Ramos (cell line): ENCODE measurements around the gene CDH4.

Experiments used
- in situ Hi-C: fragments of 300-500 bp; cut with MboI; formaldehyde crosslinking; loops from one replicate; pipeline ENCODE4 v1.14.3; 2022; ENCODE audit warnings: low sequenced_read_pairs; ENCODE audit not compliant: unreplicated experiment

Gene CDH4

DNA sequence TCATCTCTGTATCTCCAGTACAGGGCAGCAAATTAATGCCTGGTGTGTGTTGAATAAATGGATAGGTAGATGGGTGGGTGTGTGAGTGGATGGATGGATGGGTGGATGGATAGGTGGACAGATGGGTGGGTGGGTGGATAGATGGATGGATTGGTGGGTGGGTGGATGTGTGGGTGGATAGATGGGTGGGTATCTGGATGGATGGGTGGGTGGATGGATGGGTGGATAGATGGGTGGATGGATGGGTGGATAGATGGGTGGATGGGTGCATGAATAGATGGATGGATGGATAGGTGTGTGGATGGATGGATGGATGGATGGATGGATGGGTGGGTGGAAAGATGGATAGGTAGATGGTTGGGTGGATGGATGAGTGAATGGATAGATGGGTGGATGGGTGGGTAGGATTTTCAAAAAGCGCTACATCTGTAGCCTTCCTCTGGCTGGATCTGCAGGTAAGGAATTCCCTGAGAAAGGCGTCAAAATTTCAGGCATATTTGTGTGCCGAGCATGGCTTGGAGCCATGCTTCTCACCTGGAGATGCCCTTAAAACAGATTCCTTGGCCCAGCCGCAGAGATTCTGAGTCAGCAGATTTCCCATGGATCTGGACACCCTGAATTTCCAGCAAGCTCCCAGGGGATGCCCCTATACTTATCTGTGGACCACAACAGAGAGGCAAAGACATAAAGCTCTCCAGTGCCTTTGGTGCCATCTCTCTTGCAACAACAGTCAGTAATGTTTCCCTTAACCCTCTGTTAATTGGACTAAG, 177.6 kb downstream of the CDH4 start:
- in situ Hi-C loops, result no loop called here

DNA sequence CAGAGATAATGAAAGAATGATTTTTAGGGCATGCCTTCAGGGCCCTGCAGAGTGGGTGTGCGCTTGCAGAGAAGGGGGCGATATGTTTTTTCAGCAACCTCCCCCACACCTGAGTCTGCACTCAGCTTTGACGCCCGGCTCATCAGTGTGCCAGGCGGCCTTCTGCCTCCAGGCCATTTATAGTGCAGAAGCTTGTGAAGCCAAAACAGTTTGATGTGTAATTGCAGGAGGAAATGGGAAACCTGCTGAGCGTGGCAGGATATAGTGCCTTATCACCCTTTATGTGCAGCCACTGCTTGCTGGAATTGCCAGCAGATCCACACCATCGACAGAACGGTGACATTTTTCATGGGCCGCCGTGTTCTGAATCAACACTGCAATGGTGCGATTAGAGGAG, 178.2 kb downstream of the CDH4 start:
- in situ Hi-C loops, result no loop called here

DNA sequence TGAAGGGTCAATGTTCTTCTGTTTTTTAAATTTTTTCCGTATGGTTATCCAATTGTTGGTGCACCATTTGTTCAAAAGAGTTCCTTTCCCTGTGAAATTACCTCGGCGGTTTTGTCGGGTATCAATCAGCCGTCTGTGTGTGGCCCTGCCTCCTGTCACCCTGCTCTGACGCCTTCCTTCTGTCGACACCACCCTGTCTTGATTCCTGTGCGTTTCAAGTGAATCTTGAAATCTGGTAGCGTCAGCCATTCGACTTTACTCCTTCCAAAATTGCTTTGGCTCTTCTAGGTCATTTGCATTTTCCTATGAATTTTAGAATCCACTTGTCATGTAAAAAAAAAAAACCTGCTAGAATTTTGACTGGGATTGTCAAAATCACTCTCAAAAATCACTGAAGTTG, 181.1 kb downstream of the CDH4 start:
- in situ Hi-C loops, result no loop called here

DNA sequence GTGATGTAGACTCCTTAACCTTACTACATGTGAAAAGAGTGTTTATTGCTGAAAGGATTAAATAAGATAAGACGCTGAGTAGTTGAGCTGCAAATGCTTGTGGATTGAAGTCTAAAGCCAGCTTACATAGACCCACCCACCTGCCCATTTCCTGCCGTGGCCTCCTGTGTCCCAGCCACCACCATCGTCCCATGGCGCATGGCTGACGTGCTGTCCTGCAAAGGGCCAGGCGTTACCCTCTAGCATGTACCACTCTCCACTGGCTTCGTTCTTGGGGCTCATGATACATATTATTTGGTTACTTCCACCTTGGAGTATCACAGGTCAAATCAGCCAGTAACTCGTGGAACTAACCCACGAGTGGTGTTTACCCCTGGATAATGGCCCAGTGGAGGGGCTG, 181.8 kb downstream of the CDH4 start:
- in situ Hi-C loops, result no loop called here

- in situ Hi-C loops, result no loop called here
Observed at GRCh38 chr20:61434341-61434781, 182.3 kb downstream of the CDH4 start.

DNA sequence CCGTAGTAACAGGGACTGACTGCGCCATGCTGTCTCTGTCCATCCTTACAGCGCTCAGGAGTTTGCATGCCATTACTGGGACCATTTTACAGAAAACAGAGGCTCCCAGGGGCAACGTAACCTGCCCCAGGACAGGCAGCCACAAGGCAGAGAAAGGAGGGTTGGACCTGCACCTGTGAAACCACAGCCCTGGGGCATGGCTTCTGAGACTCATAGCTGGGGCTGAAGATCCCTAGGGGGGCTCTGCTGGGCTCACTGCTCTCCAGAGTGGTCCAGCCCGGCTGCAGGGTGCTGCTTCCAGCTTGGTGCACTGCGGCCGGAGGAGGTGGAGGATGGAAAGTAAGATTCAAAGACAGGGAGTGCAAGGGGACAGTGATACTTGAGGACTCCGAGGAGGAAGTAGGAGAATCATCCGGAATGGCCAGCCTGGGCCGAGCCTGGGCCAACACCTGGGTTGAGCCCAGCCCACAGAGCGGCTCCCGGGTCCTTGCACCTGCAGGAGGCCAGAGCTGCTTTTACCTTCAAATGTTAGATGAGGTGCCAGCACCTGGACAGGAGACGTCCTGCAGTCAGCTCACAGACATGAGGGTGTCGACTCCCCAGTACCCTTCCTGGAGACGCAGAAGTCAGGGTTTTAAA, 183.2 kb downstream of the CDH4 start:
- in situ Hi-C loops, result no loop called here

- in situ Hi-C loops, result no loop called here
Observed at GRCh38 chr20:61435823-61436220, 183.8 kb downstream of the CDH4 start.

GRCh38 chr20:61436283-61436666, 184.2 kb downstream of the CDH4 start:
- in situ Hi-C loops, result no loop called here

DNA sequence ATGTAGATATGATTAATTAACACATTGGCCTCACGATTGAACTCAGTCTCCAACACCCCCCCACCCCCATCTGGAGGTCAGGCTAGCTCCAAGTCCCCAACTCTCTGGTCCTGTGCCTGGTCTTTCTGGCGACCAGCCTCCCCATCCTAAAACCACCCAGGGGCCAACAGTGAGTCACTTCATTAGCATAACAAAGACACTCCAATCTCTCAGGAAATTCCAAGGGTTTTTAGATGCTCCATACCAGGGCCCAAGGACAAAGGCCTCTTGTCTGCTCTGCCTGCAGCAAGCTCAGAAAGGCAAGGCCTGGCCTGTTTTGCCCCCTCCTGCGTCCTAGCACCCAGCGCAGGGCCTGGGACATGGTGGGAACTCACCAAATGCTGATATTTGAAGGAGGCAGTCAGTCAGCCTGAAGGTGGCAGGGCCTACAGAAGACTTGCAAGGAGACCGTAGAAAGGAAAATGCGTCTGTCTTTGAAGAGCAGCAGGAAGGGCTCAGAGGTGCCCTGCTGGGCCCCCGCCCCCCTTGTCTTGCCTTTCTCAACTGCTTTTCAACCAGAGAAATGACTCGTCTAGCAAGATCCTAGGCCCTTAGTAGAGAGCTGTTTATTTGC, 184.7 kb downstream of the CDH4 start:
- in situ Hi-C loops, result no loop called here

- in situ Hi-C loops, result no loop called here
Observed at GRCh38 chr20:61437280-61438206, 185.5 kb downstream of the CDH4 start.

- in situ Hi-C loops, result no loop called here
Observed at GRCh38 chr20:61438285-61438684, 186.2 kb downstream of the CDH4 start.

- in situ Hi-C loops, result no loop called here
Observed at GRCh38 chr20:61439251-61439650, 187.2 kb downstream of the CDH4 start.

DNA sequence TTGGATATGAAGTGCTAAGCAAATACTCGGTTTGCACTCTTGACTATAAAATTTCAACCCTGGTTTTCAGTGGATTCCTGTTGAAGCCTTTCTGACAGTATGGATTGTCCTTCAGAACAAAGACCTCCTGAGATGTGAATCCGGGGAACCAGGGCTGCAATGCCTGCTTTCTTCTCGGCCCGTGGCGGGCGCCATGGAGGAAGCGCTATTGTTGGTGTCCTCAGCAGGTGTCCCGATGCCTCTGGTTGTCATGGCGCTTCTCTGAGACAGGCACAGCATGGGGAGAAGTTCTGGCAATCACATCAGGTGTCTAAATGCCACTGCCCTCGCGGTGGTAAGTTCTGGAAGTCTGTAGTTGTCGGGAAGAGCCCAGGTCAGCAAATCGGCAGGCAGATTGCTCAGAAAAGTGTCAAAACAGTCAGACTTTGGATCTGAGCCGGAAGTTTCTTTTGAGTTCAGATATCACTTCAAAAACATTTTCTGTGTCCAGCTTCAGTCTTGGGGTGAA, 188.5 kb downstream of the CDH4 start:
- in situ Hi-C loops, result no loop called here

DNA sequence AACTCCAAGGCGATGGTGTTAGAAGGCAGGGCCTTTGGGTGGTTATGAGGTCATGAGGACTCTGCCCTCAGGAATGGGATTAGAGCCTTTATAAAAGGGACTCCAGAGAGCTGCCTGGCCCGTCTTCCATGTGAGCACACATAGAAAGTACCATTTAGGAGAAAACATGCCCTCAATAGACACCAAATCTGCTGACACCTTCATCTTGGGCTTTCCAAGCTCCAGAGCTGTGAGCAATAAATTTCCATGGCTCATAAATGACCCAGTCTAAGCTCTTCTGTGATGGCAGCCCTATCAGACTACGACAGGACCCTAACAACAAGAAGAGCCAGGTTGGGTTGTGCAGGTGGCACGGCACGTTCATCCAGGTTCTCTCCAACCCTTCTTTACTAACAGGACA, 189.5 kb downstream of the CDH4 start:
- in situ Hi-C loops, result no loop called here

GRCh38 chr20:61442075-61442670, 190.1 kb downstream of the CDH4 start:
- in situ Hi-C loops, result no loop called here

DNA sequence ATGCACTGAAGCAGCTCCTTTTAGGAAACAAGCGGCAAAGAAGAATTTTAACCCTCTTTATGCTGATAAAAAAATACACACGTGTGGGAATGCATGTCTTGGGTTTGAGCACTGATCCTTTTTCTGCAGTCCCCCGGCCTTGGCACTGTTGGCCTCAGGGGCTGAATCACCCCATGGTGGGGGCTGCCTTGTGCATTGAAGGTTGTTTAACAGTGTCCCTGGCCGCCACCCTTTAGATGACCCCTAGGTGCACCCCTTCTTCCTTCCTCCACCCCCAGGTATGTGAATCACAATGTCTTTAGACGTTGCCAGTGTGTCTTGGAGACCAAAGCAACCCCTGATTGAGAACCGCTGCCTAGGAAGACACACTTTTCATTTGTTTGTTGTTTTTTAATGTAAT, 190.7 kb downstream of the CDH4 start:
- in situ Hi-C loops, result no loop called here

DNA sequence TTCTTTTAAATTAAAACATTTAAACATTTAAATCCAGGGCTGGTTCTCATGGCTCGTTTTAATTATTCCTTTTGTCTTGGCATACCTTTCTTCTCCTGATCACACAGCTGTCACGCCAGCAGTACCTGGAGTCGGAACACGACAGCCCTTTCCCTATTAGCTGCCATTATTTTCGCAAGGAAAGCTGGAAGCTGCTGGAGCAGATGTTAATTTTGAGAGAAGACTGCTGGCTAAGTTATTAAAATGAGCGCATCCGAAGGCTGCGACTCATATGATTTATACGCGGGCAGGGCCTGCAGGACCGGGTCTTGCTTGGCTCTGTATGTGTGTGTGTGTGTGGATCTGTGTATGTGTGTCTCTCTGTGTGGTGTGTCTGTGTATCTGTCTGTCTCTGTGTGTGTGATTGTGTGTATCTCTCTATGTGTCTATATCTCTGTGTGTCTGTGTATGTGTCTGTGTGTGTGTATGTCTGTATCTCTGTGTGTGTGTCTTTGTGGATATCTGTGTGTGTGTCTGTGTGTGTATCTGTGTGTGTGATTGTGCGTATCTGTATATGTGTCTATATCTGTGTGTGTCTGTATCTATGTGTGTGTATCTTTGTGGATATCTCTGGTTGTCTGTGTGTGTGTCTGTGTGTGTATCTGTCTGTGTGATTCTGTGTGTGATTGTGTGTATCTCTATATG, 191.5 kb downstream of the CDH4 start:
- in situ Hi-C loops, result no loop called here

DNA sequence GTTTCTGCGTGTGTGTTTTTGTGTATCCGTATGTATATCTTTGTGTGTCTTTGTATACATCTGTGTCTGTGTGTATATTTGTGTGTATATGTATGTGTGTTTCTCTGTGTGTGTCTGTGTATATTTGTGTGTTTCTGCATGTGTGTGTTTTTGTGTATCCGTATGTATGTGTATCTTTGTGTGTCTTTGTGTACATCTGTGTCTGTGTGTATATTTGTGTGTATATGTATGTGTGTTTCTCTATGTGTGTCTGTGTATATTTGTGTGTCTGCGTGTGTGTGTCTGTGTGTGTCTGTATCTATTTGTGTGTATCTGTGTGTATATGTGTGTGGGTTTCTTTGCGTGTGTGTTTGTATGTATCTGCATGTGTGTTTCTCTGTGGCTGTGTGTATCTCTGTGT, 192.6 kb downstream of the CDH4 start:
- in situ Hi-C loops, result no loop called here

DNA sequence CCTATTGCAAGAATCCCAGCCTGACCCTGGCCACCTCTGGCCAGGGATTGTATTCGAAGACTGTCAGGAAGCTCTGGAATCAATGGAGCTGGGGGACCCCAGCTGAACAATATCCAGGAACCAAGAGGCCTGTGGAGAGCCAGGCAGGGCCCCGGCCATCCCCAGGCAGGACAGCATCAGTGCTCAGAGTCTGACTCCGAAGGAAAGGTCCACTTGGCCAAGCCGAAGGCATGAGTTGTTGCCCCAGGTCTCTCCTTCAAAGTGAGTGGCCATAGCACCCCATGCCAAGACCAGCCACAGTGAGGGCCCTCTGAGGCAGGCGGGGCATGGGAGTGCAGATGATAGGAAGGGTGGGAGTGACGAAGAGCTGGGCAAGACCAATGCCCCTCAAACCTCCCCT, 193.1 kb downstream of the CDH4 start:
- in situ Hi-C loops, result no loop called here
